ENCODE results near the gene TMEM132C.

Gene TMEM132C

DNA sequence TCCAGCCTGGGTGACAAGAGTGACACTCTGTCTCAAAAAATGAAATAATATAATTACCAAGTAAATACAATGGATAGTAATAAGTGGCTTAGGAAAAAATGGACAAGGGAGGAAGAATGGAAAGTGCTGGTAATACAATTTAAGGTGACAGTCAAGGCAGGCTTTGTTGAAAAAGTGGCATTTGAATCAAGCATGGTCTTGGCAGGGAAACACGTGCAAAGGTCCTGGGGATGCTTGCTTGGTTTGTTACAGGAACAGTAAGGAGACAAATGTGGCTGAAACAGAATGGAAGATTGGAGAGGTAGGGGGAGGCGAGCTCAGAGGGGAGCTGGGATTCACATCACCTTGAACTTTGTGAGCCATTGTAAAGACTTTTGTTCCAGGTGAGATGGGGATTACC is 153.2 kb downstream of the TMEM132C start:
- H4K20me1 ChIP-seq (ENCODE audit: insufficient read depth, low read length): no peaks in the 10 kb centered on the region
- H3K9ac ChIP-seq (ENCODE audit: low read length): no peak overlapping the region
- H3K27ac ChIP-seq (ENCODE audit: low read length): no peak overlapping the region
- H3K27me3 ChIP-seq (replicated peaks; ENCODE audit: insufficient read depth, low read length): no peaks in the 10 kb centered on the region
- TF ChIP-seq EZH2 (optimal IDR thresholded peaks at IDR 0.05; ENCODE audit: low read depth, low read length) (no peak), EZH2phosphoT487 (IDR thresholded peaks at IDR 0.05; ENCODE audit: low read length) (no peak)
- TF ChIP-seq, protein P1, sequence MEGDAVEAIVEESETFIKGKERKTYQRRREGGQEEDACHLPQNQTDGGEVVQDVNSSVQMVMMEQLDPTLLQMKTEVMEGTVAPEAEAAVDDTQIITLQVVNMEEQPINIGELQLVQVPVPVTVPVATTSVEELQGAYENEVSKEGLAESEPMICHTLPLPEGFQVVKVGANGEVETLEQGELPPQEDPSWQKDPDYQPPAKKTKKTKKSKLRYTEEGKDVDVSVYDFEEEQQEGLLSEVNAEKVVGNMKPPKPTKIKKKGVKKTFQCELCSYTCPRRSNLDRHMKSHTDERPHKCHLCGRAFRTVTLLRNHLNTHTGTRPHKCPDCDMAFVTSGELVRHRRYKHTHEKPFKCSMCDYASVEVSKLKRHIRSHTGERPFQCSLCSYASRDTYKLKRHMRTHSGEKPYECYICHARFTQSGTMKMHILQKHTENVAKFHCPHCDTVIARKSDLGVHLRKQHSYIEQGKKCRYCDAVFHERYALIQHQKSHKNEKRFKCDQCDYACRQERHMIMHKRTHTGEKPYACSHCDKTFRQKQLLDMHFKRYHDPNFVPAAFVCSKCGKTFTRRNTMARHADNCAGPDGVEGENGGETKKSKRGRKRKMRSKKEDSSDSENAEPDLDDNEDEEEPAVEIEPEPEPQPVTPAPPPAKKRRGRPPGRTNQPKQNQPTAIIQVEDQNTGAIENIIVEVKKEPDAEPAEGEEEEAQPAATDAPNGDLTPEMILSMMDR (IDR thresholded peaks at IDR 0.05; ENCODE audit: low read length): no peak
- DNase-seq: no peak
- no peaks in the 10 kb centered on the region for H3K4me1 ChIP-seq (ENCODE audit: low read length)
- no peak overlapping the region for H3K4me3 ChIP-seq (ENCODE audit: low read length)
- H2AFZ ChIP-seq (ENCODE audit: low read length): no peak overlapping the region
- no peak overlapping the region for H3K4me2 ChIP-seq (ENCODE audit: low read depth, low read length)
- H3K36me3 ChIP-seq (replicated peaks; ENCODE audit: insufficient read depth, low read length): no peaks in the 10 kb centered on the region
- H3K79me2 ChIP-seq (ENCODE audit: low read length): no peaks in the 10 kb centered on the region
- no peaks in the 10 kb centered on the region for H3K9me2 ChIP-seq (replicated peaks; ENCODE audit: insufficient read depth, low read length)
- H3K9me3 ChIP-seq (replicated peaks; ENCODE audit: insufficient read depth, low read length): no peaks in the 10 kb centered on the region
- no peaks in the 10 kb centered on the region for H3F3A ChIP-seq (ENCODE audit: insufficient read depth, low read length)

DNA sequence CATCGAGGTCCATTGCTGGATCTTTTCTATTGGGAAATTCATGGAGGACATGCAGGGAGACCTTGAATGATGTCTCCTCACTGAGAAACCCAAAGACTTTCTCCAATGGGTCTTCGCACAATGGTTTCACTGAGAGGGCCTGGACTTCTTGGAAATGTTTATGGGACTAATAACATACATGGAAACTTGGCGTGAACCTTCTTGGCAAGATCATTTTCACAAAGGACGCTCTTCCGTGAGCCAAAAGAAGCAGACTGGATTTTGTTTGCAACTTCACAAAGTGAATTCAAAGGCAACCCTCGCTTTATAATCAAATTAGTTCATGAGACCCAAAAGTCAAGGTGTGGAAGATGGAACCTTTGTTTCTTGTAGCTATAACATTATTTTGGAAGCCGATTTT is 154.4 kb downstream of the TMEM132C start:
- H3K4me1 ChIP-seq (ENCODE audit: low read length): no peaks in the 10 kb centered on the region
- no peaks in the 10 kb centered on the region for H3F3A ChIP-seq (ENCODE audit: insufficient read depth, low read length)
- H3K9me2 ChIP-seq (replicated peaks; ENCODE audit: insufficient read depth, low read length): no peaks in the 10 kb centered on the region
- no peaks in the 10 kb centered on the region for H3K36me3 ChIP-seq (replicated peaks; ENCODE audit: insufficient read depth, low read length)
- no peak for DNase-seq
- H3K27me3 ChIP-seq (replicated peaks; ENCODE audit: insufficient read depth, low read length): no peaks in the 10 kb centered on the region
- H4K20me1 ChIP-seq (ENCODE audit: insufficient read depth, low read length): no peaks in the 10 kb centered on the region
- H3K79me2 ChIP-seq (ENCODE audit: low read length): no peaks in the 10 kb centered on the region
- no peaks in the 10 kb centered on the region for H3K9me3 ChIP-seq (replicated peaks; ENCODE audit: insufficient read depth, low read length)
- H2AFZ ChIP-seq (ENCODE audit: low read length): no peak overlapping the region
- H3K9ac ChIP-seq (ENCODE audit: low read length): no peak overlapping the region
- H3K4me2 ChIP-seq (ENCODE audit: low read depth, low read length): no peak overlapping the region
- no peak overlapping the region for H3K4me3 ChIP-seq (ENCODE audit: low read length)
- TF ChIP-seq EZH2 (optimal IDR thresholded peaks at IDR 0.05; ENCODE audit: low read depth, low read length) (no peak), EZH2phosphoT487 (IDR thresholded peaks at IDR 0.05; ENCODE audit: low read length) (no peak)
- TF ChIP-seq, protein P1 (IDR thresholded peaks at IDR 0.05; ENCODE audit: low read length): no peak
- no peak overlapping the region for H3K27ac ChIP-seq (ENCODE audit: low read length)

DNA sequence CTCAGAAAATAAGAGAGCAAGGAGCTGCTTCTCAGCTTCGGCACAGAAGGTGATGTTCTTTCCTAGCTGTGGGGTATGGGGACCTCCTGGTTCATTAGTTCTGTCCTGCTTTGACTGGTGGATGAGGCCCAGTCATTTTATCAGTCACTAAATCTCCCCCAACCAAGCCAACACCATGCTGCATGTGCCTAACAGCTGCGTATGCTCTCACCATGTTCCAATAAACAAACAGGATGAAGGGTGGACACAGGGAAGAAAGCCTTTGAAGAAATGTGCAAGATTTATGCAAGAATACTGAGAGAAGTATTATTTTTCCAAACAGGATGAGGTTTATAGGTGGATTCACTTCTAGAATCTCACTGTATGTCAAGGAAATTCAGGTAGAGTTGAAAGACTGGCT is 156.2 kb downstream of the TMEM132C start:
- Histone ChIP-seq H3K27ac (ENCODE audit: low read length) (no peak overlapping the region), H2AFZ (ENCODE audit: low read length) (no peak overlapping the region), H3K9ac (ENCODE audit: low read length) (no peak overlapping the region), H3K79me2 (ENCODE audit: low read length) (no peaks in the 10 kb centered on the region), H3K9me3 (replicated peaks; ENCODE audit: insufficient read depth, low read length) (no peaks in the 10 kb centered on the region), H3K4me1 (ENCODE audit: low read length) (no peaks in the 10 kb centered on the region), H3F3A (ENCODE audit: insufficient read depth, low read length) (no peaks in the 10 kb centered on the region), H4K20me1 (ENCODE audit: insufficient read depth, low read length) (no peaks in the 10 kb centered on the region), H3K4me2 (ENCODE audit: low read depth, low read length) (no peak overlapping the region), H3K27me3 (replicated peaks; ENCODE audit: insufficient read depth, low read length) (no peaks in the 10 kb centered on the region), H3K36me3 (replicated peaks; ENCODE audit: insufficient read depth, low read length) (no peaks in the 10 kb centered on the region), H3K4me3 (ENCODE audit: low read length) (no peak overlapping the region), H3K9me2 (replicated peaks; ENCODE audit: insufficient read depth, low read length) (no peaks in the 10 kb centered on the region)
- no peak for DNase-seq
- no peak for TF ChIP-seq EZH2phosphoT487 (IDR thresholded peaks at IDR 0.05; ENCODE audit: low read length)
- TF ChIP-seq, protein P1 (IDR thresholded peaks at IDR 0.05; ENCODE audit: low read length): no peak
- TF ChIP-seq EZH2 (optimal IDR thresholded peaks at IDR 0.05; ENCODE audit: low read depth, low read length): no peak

Data from MM.1S (cell line).